GM19035 (cell line): ENCODE results near the gene FIGN.

Experiments used
- ATAC-seq: cut with Tn5 transposase; IDR thresholded peaks from one replicate; pipeline ENCODE4 v1.9.1; 2021; ENCODE audit not compliant: unreplicated experiment

FIGN gene

GRCh38 chr2:163735685-163736432, at the start of gene FIGN:
Gene FIGN (minus strand): TSS chr2:163736008. CDS start chr2:163734927, 1,081 bp downstream.
- ATAC-seq: no peak

- ATAC-seq: no peak
Observed at GRCh38 chr2:163785162-163785561, 49.4 kb upstream of the FIGN start.

GRCh38 chr2:163779970-163780597, 44.3 kb upstream of the FIGN start:
- ATAC-seq: no peak

GRCh38 chr2:163778045-163778781, 42.4 kb upstream of the FIGN start:
- ATAC-seq: no peak

- ATAC-seq: no peak
Observed at GRCh38 chr2:163775304-163775703, 39.5 kb upstream of the FIGN start.

GRCh38 chr2:163774862-163775261, 39.1 kb upstream of the FIGN start:
- ATAC-seq: no peak

- no peak for ATAC-seq
Observed at GRCh38 chr2:163773276-163773675, 37.5 kb upstream of the FIGN start.

- ATAC-seq: no peak
Observed at GRCh38 chr2:163771596-163771995, 35.8 kb upstream of the FIGN start.

GRCh38 chr2:163768881-163769695, 33.3 kb upstream of the FIGN start:
- no peak for ATAC-seq

GRCh38 chr2:163767097-163767496, 31.3 kb upstream of the FIGN start:
- no peak for ATAC-seq

- ATAC-seq: no peak
Observed at GRCh38 chr2:163764566-163764965, 28.8 kb upstream of the FIGN start.

- ATAC-seq: no peak
Observed at GRCh38 chr2:163759013-163759412, 23.2 kb upstream of the FIGN start.

GRCh38 chr2:163757814-163758213, 22.0 kb upstream of the FIGN start:
- no peak for ATAC-seq

- ATAC-seq: no peak
Observed at GRCh38 chr2:163756588-163756987, 20.8 kb upstream of the FIGN start.

GRCh38 chr2:163755366-163755765, 19.6 kb upstream of the FIGN start:
- ATAC-seq: no peak

- ATAC-seq: no peak
Observed at GRCh38 chr2:163753726-163754125, 17.9 kb upstream of the FIGN start.

- ATAC-seq: no peak
Observed at GRCh38 chr2:163752267-163752666, 16.5 kb upstream of the FIGN start.

- ATAC-seq: no peak
Observed at GRCh38 chr2:163751696-163752095, 15.9 kb upstream of the FIGN start.

- ATAC-seq: no peak
Observed at GRCh38 chr2:163748420-163748819, 12.6 kb upstream of the FIGN start.

GRCh38 chr2:163741435-163741834, 5.6 kb upstream of the FIGN start:
- ATAC-seq: no peak

GRCh38 chr2:163737563-163737962, 1.8 kb upstream of the FIGN start:
- no peak for ATAC-seq
